Nephron progenitor cell (in vitro differentiated cells): ENCODE data around the gene SH2D1A.

Experiments
- DNase-seq: peaks from one replicate; pipeline ENCODE4 v3.0.0; 2021
- H3K27ac Mint-ChIP-seq: 2 replicates; pipeline ENCODE4 v1.8.0; 2021; ENCODE audit warnings: mild to moderate bottlenecking, moderate library complexity, mixed read lengths
- H3K27me3 Mint-ChIP-seq: 2 replicates; pipeline ENCODE4 v1.8.0; 2021; ENCODE audit warnings: mild to moderate bottlenecking, low read depth, mixed read lengths; ENCODE audit not compliant: poor library complexity
- H3K36me3 Mint-ChIP-seq: 2 replicates; pipeline ENCODE4 v1.8.0; 2021; ENCODE audit warnings: low read depth, mixed read lengths
- H3K4me1 Mint-ChIP-seq: 2 replicates; pipeline ENCODE4 v1.8.0; 2021; ENCODE audit warnings: mixed read lengths
- H3K4me3 Mint-ChIP-seq: 2 replicates; pipeline ENCODE4 v1.8.0; 2021; ENCODE audit warnings: mild to moderate bottlenecking, moderate library complexity, mixed read lengths
- H3K9me3 Mint-ChIP-seq: 2 replicates; pipeline ENCODE4 v1.8.0; 2021; ENCODE audit warnings: mild to moderate bottlenecking, moderate library complexity, mixed read lengths
- TF ChIP-seq, protein P1 (sequence below): fragments of 200-600 bp; sonication (generic); IDR thresholded peaks from 2 replicates; pipeline ENCODE4 v1.5.0; 2021; ENCODE audit warnings: antibody characterized with exemption

Gene SH2D1A

DNA sequence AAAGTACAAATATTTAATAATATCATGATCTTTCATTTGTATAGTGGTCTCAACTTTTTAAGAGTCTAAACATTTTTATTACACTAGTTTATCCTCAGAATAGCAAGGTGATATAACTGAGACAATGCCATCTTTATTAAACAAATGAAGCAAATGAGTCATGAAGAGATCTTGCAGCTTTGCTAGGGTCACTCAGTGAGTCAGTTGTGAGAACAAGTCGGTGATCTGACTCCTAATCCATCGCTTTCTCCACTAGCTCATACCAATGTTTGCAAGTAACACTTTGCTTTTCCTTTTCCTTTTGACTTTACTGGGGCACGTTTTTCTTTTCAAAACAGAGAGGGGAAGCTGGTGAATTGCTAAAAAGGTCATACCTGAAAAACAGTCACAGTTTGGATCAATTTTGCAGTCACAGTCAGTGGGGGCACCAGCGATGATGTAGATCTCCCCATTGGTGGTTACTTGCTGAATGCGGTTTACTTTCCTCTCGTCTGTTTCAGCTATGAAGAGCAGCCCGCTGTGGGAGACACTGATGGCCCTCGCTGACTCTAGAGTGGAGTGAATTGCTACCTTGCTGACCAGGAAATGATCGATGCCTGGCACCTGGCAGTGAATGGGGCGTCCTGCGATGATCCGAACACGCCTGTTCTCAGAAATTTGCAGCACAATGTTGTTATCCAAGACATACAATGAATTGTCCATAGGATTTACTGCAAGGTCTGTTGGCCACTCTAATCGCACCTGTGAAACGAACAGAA, 75.7 kb downstream of the SH2D1A start:
- Mint-ChIP-seq H3K27ac (no peak overlapping the region), H3K27me3 (no peaks in the 10 kb centered on the region), H3K9me3 (peaks cover 23% of the 10 kb centered on the region), H3K4me1 (peaks cover 7% of the 10 kb centered on the region), H3K36me3 (peaks cover 17% of the 10 kb centered on the region), H3K4me3 (no peak overlapping the region)
- TF ChIP-seq, protein P1, sequence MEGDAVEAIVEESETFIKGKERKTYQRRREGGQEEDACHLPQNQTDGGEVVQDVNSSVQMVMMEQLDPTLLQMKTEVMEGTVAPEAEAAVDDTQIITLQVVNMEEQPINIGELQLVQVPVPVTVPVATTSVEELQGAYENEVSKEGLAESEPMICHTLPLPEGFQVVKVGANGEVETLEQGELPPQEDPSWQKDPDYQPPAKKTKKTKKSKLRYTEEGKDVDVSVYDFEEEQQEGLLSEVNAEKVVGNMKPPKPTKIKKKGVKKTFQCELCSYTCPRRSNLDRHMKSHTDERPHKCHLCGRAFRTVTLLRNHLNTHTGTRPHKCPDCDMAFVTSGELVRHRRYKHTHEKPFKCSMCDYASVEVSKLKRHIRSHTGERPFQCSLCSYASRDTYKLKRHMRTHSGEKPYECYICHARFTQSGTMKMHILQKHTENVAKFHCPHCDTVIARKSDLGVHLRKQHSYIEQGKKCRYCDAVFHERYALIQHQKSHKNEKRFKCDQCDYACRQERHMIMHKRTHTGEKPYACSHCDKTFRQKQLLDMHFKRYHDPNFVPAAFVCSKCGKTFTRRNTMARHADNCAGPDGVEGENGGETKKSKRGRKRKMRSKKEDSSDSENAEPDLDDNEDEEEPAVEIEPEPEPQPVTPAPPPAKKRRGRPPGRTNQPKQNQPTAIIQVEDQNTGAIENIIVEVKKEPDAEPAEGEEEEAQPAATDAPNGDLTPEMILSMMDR = no peak
- no peak for DNase-seq
